ENCODE data around the gene IL17RA.
"Not testable (repeated sequence)": the region's sequence is repeated elsewhere in the genome, so short reads cannot be mapped to it uniquely, and the experiment has no call there.

The IL17RA gene

GRCh38 chr22:17119481-17120202, 34.8 kb downstream of the IL17RA start:
- DNase-seq (ENCODE audit: low read depth in 1 of 2, low spot score in 1 of 2), result no peak

GRCh38 chr22:17120281-17120680, 35.5 kb downstream of the IL17RA start:
- peak; percentile 25 to 49 for DNase-seq (ENCODE audit: low read depth in 1 of 2, low spot score in 1 of 2)

GRCh38 chr22:17120711-17121232, 36.0 kb downstream of the IL17RA start:
- DNase-seq (ENCODE audit: low read depth in 1 of 2, low spot score in 1 of 2), result peak in 1 of 2 donors; percentile 15

GRCh38 chr22:17121233-17122195, 36.7 kb downstream of the IL17RA start, which contains the start of gene TMEM121B:
TSS of gene TMEM121B (minus strand) at chr22:17121360. CDS start at chr22:17121127, 233 bp downstream.
- DNase-seq (ENCODE audit: low read depth in 1 of 2, low spot score in 1 of 2), result no peak

GRCh38 chr22:17130199-17130598, 45.4 kb downstream of the IL17RA start:
- DNase-seq (ENCODE audit: low read depth in 1 of 2, low spot score in 1 of 2), result no peak

- DNase-seq (ENCODE audit: low read depth in 1 of 2, low spot score in 1 of 2), result no peak
Observed at GRCh38 chr22:17131686-17132085, 46.9 kb downstream of the IL17RA start.

GRCh38 chr22:17132112-17132511, 47.3 kb downstream of the IL17RA start:
- no peak for DNase-seq (ENCODE audit: low read depth in 1 of 2, low spot score in 1 of 2)

- no peak for DNase-seq (ENCODE audit: low read depth in 1 of 2, low spot score in 1 of 2)
Observed at GRCh38 chr22:17133137-17133536, 48.3 kb downstream of the IL17RA start.

GRCh38 chr22:17135153-17135760, 50.5 kb downstream of the IL17RA start:
- no peak for DNase-seq (ENCODE audit: low read depth in 1 of 2, low spot score in 1 of 2)

- no peak for DNase-seq (ENCODE audit: low read depth in 1 of 2, low spot score in 1 of 2)
Observed at GRCh38 chr22:17137170-17137569, 52.4 kb downstream of the IL17RA start.

GRCh38 chr22:17137861-17138425, 53.1 kb downstream of the IL17RA start:
- DNase-seq (ENCODE audit: low read depth in 1 of 2, low spot score in 1 of 2), result no peak

GRCh38 chr22:17138513-17138912, 53.7 kb downstream of the IL17RA start:
- no peak for DNase-seq (ENCODE audit: low read depth in 1 of 2, low spot score in 1 of 2)

- DNase-seq (ENCODE audit: low read depth in 1 of 2, low spot score in 1 of 2), result no peak
Observed at GRCh38 chr22:17140022-17140421, 55.2 kb downstream of the IL17RA start.

GRCh38 chr22:17140826-17141766, 56.3 kb downstream of the IL17RA start:
- no peak for DNase-seq (ENCODE audit: low read depth in 1 of 2, low spot score in 1 of 2)

- DNase-seq (ENCODE audit: low read depth in 1 of 2, low spot score in 1 of 2), result no peak
Observed at GRCh38 chr22:17143101-17143500, 58.3 kb downstream of the IL17RA start.

- DNase-seq (ENCODE audit: low read depth in 1 of 2, low spot score in 1 of 2), result no peak
Observed at GRCh38 chr22:17143826-17144225, 59.0 kb downstream of the IL17RA start.

- DNase-seq (ENCODE audit: low read depth in 1 of 2, low spot score in 1 of 2), result no peak
Observed at GRCh38 chr22:17145021-17145680, 60.4 kb downstream of the IL17RA start.

- not testable (repeated sequence) for DNase-seq (ENCODE audit: low read depth in 1 of 2, low spot score in 1 of 2)
Observed at GRCh38 chr22:17147458-17147857, 62.7 kb downstream of the IL17RA start.

- DNase-seq (ENCODE audit: low read depth in 1 of 2, low spot score in 1 of 2), result no peak
Observed at GRCh38 chr22:17149076-17149815, 64.4 kb downstream of the IL17RA start.

Data from stimulated activated CD4-positive, alpha-beta T cell treated with anti-CD3 and anti-CD28 coated beads, Interleukin-15, amount 100 ng/mL, for 1 hour (primary cell).